Left ventricle myocardium superior (tissue), 1 donor: Measurements from ENCODE around the gene PDLIM1. TPM values are rescaled to one million over a fixed set of nuclear protein-coding genes. Genes with fewer than 3 reads are reported as not detected.

ENCODE experiments used
- ATAC-seq: fragments of 200-7000 bp; cut with Tn5 transposase; one replicate; pipeline ENCODE4 v1.9.1; 2020; ENCODE audit warnings: mild to moderate bottlenecking, moderate library complexity
- DNase-seq: peaks from one replicate; pipeline ENCODE4 v3.0.0-alpha.2; 2020
- intact Hi-C: fragments of 100-400 bp; cut with micrococcal nuclease; formaldehyde crosslinking; loops from one replicate; pipeline ENCODE4 v1.11.0; 2022
- long read RNA-seq: library from polyadenylated mRNA; unstranded; transcript quantifications from one replicate; pipeline ENCODE4 v2.0.0, GENCODE V29; 2021
- total RNA-seq: library from RNA; stranded (reverse); fragmentation: NEBNext Ultra II Directional; extraction: Animal tissue kit (Norgen Biotek cat#: 25700); gene quantifications from one replicate; pipeline ENCODE4 v1.2.1, GENCODE V29; 2021
- donor health status: DM: no; HTN: yes; CAD: no; lungs with severe emphysema.

PDLIM1 gene
- 231 TPM for total RNA-seq
- long read RNA-seq, transcript PDLIM1-202 (6 exons, 850 nt) = minor isoform, 5 of 586 reads
- long read RNA-seq, transcript PDLIM1-201 (7 exons, 1,452 nt) = major isoform, 515 of 586 reads
- long read RNA-seq, partial matches to known transcripts = 22 of 586 reads
- long read RNA-seq, other reads (novel, unspliced or antisense) = 43 of 586 reads

DNA sequence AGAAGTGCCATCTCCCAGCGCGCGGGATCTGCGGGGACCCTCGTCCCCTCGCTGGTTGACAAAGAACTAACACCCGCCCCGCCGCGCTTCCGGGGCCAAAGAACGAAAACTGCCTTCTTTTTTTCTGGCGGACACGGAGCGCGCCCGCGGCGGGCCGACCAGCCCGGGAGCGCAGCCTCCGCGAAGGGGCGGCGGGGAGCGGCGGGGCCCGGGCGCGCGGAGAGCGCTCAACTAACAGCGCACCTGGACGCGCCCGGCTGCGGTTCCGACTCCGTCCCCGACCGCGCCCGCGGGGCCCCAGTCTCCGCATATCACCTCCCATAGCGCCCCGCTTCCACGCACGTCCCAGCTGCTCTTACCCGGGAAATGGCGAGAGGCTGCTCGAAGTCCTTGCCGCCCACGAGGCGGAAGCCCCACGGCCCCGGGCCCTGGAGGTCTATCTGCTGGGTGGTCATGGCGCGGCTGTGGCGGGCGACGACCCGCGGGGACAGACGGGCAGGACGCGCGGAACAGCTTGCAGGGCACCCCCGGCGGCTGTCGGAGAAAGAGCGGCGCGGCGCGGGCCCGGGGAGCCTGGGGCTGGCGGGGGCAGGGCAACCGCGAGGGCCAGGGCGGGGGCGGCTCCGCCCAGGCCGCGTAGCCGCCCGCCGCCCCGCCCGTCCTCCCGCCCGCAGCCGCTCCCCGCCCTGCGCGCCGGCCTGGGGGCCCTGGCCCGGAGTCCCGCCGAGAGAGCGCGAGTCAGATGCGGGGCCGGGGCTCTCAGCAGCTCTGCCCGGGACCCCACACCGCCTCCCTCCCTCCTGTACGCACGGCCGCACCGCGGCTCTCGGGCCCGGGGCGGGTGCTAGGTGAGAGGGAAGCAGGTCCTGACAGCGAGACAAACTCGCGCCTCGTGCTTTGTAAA, at the start of gene PDLIM1:
TSS of gene PDLIM1 (minus strand) at position 543 of the 904 bp plus-strand sequence. CDS start at position 455, 88 bp downstream.
- peak; percentile 82 for ATAC-seq
- peak; percentile 91 for DNase-seq
- intact Hi-C loops = no loop called here

DNA sequence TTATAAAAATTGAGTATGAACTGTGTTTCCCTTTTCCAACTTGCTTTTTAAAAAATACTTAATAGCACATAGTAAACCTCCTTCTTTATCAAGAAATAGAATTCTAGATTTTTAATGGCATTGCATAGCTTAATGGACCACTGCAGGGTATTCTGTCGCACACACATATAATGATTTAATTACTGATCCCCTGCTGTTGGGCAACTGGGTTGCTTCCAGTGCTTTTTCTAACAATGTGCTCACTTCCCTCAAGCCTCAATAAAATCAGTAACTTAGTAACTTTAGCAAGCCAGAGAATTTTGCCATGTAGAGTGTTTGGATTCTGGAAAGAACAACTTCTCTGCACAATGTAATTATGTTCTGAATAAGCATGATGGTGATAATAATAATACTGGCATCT, 49.1 kb upstream of the PDLIM1 start:
- DNase-seq (no peak), ATAC-seq (no peak)
- intact Hi-C loops = no loop called here

GRCh38 chr10:95337423-95338160, 46.8 kb upstream of the PDLIM1 start:
- DNase-seq (no peak), ATAC-seq (no peak)
- intact Hi-C loops = no loop called here

DNA sequence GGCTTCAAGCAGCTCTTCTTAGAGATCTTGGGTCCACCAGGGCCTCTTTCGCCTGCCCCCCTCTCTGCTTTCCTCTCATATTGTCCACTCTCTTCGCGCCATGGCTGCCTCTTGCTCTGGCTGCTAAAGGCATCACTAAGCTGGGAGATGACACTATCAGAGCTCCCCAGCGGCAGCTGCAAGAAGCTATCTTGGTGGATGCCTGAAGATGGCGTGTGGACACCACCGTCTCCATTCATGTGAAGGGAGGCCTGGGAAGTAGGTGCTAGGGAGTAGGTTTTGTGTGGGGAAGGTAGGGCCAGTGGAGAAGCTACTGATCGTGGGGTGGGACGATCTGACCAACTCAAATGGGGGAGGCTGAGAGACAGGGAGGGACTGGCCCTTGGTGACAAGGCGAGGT, 45.9 kb upstream of the PDLIM1 start:
- intact Hi-C loops = no loop called here
- no peak for ATAC-seq
- no peak for DNase-seq

- intact Hi-C loops = no loop called here
- DNase-seq (no peak), ATAC-seq (peak; percentile 64)
Measured at GRCh38 chr10:95335933-95336699, 45.3 kb upstream of the PDLIM1 start.

DNA sequence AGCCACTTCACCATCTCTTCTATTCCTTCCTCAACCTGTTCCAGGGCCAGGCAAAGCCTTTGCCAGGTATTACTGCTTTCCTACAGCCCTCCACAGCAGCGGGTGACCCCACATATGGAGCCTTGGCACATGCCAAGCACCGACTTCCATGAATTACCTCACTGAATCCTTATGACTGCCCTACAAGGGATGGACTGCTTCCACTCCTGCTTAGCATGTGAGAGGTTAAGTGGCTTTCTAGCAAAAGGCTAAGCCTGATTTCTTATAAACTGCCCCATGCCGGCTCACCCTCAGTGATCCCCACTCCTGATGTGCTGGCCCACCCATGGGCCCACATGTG, 44.0 kb upstream of the PDLIM1 start:
- intact Hi-C loops = no loop called here
- DNase-seq (no peak), ATAC-seq (peak; percentile 4)

DNA sequence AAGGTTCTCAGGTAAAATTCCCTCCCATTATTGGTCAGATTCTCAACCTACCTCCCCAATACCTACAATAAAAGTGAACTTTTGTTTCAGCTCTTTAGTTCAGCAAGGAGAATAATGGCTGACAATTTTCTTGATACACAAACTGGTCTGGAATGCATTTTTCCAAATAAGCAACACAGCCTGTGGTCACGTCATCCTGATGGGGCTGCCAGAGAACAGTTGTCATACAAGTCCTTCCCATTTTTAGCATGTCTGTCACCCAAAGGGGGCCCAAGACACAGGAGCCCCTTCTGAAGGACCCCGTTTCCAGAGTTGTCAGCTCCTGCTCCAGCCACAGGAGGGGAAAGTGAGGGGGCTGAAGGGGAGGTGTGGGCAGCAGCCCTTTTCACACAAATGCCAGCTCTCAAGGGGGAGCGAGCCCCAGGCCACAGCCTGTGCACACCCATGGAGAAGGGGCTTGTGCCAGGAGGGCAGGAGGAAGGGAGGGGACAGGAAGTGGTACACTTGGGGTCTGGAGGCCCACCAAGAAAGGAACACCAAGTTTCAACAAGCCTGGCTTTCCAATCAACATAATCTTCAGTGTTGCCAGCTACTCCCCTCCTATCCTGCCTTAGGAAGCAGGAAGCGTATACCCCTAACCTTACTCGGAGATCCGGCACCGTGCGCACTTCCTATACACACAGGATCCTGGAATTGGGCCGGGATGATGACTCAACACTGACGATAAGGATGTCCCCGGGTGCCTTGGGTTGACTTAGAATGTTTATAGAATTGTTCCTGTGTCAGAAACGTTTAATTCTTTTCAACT, 43.4 kb upstream of the PDLIM1 start:
- peak; percentile 79 for DNase-seq
- intact Hi-C loops = no loop called here
- ATAC-seq = peak; percentile 78

- ATAC-seq = no peak
- intact Hi-C loops = no loop called here
Measured at GRCh38 chr10:95332666-95333249, 42.0 kb upstream of the PDLIM1 start.

GRCh38 chr10:95331596-95332130, 40.9 kb upstream of the PDLIM1 start:
- ATAC-seq = no peak
- no peak for DNase-seq
- intact Hi-C loops = no loop called here

More at GRCh38 chr10:95332666-95333249, 42.0 kb upstream of the PDLIM1 start:
- no peak for DNase-seq

DNA sequence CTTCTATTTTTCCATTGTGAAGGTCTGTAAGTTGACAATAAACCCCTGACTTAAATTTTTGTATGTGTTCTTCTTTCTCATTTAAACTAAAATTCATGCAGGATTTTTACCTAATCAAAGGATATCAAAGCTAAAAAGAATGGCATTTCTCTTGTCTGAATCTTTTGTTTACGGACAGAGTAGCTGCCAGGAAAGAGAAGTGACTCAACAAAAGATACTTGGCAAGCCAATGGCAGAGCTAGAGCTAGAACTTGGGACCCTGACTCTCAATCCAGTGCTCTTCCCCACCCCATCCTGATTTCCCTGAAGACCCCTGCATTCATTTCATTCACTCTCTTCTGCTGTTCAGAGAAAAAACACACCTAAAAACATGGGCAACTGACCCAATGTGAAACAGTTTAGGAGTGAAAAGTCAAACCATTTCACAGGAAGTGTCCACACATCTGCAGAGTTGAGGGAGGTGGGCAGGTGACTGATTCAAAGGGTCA, 40.2 kb upstream of the PDLIM1 start:
- intact Hi-C loops = no loop called here
- ATAC-seq = no peak
- DNase-seq = no peak

DNA sequence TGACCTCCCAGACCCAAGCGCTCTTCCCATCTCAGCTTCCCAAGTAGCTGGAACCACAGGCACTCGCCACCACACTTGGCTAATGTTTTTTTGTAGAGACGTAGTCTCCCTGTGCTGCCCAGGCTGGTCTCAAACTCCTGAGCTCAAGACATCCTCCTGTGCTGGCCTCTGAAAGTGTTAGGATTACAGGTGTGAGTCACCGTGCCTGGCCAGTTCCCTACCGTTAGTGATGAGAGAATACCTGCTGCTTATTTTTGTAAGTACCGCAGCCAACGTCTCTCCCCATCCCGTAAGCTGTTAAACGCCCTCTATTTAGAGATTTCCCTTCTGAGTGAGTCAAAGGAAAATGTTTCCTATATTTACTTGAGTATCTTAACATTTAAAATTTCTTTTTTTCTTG, 38.5 kb upstream of the PDLIM1 start:
- intact Hi-C loops = no loop called here
- DNase-seq = no peak
- no peak for ATAC-seq

- no peak for DNase-seq
- no peak for ATAC-seq
- intact Hi-C loops = no loop called here
Measured at GRCh38 chr10:95328013-95328412, 37.2 kb upstream of the PDLIM1 start.

GRCh38 chr10:95327367-95327766, 36.6 kb upstream of the PDLIM1 start:
- ATAC-seq = peak; percentile 55
- peak; percentile 68 for DNase-seq
- intact Hi-C loops = no loop called here

GRCh38 chr10:95326396-95326795, 35.6 kb upstream of the PDLIM1 start:
- intact Hi-C loops = no loop called here
- no peak for ATAC-seq
- no peak for DNase-seq

- DNase-seq = no peak
- no peak for ATAC-seq
- intact Hi-C loops = no loop called here
Measured at GRCh38 chr10:95325863-95326262, 35.1 kb upstream of the PDLIM1 start.

- ATAC-seq = peak; percentile 50
- no peak for DNase-seq
- intact Hi-C loops = no loop called here
Measured at GRCh38 chr10:95324436-95325268, 33.8 kb upstream of the PDLIM1 start.
